Suppressor macrophage (primary cell): ENCODE results near the gene PARD6G.

Source experiments
- DNase-seq, 4 experiments: peaks; one replicate each; pipeline ENCODE4 v3.0.0-alpha.2; 2020 to 2022

PARD6G gene

GRCh38 chr18:80189531-80189865, 57.8 kb downstream of the PARD6G start:
- no peak for DNase-seq

DNA sequence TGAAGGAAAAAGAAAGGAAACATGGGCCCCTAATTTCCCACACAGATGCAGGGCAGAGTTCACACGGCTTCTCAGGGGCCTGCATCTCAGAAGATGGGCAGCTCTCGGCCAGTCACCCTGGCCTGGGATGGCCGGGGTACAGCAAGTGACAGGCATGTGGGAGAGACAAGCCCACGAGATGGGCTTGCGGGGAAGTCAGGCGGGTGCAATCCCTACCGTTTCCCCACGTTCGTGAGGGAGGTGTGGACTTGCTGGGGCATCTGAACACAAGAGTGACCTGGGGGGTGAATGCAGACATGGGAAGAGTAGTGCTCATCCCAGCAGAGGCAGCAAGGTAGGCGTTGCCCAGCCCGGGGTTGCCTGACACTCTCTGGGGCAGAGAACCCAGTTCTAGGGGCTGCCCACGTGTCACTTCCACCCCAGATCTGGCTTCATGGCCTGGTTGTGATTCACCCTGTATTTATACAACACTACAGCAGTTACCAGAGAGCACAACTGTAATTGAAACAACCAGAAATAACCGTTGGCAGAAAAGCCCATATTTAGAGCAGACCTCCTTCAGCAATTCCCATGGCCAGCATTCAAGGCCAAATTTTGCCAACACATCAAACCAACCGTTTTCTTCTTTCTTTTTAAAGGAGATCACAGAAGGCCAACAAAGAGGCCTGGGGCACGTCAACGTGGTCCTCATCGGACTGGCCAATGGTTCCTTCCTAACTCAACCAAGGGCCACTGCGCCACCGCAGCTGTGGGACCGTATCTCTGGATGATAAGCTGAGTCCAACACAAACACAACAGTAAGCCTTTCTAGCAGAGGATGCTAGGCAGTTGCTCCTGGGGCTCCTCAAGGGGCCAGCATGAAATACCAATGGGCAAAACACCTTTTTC, 58.4 kb downstream of the PARD6G start:
- no peak for DNase-seq

- no peak for DNase-seq
Observed at GRCh38 chr18:80187956-80188642, 59.2 kb downstream of the PARD6G start.

DNA sequence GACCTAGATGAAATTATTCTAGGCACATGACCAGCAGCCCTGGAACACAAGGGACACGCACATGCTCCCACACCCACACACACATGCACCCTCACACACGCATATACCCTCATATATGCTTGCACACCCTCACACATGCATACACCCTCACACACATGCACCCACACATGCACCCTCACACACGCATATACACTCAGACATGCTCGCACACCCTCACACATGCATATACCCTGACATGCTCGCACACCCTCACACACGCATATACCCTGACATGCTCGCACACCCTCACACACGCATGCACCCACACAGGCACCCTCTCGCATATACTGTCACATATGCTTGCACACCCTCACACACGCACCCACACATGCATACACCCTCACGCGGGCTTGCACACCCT, 61.8 kb downstream of the PARD6G start:
- DNase-seq, result no peak

DNA sequence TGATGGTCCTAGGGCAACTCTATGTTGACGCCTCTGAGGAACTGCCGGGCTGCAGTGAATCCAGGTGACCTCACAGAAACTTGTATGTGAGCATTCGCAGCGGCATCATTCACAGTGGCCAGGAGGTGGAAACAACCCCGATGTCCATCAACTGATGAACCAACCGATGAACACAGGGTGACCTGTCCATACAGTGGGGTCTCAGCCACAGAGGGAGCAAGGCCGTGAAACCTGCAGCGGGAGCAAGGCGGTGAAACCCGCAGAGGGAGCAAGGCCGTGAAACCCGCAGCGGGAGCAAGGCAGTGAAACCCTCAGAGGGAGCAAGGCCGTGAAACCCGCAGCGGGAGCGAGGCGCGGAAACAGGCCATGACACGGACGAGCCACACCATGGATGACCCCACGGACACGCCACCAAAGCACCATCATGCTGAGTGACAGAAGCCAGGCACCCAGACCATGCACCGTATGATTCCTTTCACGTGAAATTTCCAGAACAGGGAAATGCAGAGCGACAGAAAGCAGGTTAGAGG, 63.0 kb downstream of the PARD6G start:
- no peak for DNase-seq

GRCh38 chr18:80183273-80184050, 63.9 kb downstream of the PARD6G start:
- DNase-seq, result no peak

GRCh38 chr18:80182855-80183254, 64.5 kb downstream of the PARD6G start:
- DNase-seq, result no peak

DNA sequence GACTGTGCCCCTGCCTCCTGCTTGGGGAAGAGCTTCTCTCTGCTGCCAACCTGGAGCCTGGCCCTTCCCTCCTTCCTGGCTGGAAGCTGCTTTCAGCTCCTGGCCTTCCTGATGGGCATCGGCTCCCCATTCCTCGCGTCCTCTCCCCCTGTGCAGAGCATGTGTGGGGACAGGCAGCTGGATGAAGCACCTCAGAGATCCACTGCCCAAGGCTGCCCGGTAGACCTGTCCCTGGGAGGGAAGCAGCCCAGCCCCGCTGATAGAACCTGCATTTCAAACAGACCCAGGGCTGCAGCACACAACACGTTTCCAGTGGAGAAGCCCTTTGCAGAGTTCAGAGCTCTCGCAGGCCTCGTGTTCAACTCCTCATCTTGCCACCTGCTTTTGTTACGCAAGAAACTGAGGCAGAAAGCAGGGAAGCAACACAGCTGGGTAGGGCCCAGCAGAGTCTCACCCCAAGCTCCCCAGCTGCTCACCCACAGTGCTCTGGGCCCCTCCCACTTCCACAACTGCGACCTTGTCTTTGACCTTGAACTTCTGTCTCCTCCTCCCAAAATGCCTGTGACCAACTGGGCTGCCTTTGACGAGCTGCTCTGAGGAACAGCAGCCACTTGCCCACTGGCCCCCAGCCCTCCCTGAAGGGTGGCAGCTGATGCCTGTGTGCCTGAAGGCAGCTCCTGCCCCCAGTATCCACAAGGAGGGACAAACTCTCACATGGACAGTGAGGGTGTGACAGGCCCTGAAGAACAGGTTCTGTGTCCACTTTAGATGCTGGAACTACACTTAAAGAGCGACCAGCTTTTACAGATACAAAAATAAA, 65.5 kb downstream of the PARD6G start:
- no peak for DNase-seq

DNA sequence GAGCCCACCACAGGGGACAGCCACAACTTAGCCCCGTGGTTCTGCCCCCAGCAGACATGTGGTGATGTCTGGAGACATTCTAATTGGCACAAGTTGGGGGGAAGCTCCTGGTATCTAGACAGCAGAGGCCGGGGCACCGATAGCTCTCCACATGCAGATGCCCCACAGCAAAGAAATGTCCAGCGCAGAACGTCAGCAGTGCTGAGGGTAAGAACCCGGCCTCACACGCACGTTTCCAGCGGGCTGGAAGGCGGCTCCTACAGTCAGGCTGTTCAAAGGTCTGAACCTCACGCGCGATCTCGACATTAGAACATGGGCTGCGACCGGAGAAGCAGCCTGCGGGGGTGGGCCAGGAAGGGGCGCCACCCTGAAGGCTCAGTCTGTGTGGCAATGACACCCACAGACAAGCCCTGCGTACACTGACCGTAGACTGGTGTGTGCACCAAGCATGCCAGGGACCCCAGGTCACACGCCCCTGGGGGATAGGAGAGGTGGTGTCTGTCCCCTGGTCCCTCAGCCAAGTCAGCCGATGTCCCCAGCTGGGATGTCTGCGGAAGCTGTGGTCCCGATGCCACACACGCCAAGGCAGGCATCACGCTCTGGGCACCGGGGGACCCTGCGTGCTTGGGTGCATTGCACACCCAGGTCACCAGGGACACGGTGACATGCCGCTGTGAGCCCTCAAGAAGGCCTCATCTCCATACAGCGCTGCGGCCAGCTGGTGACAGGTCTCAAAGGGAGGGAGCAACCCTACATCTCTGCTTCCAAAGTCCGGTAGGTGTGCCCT, 66.3 kb downstream of the PARD6G start:
- no peak for DNase-seq

GRCh38 chr18:80179857-80180558, 67.3 kb downstream of the PARD6G start:
- DNase-seq, result no peak

GRCh38 chr18:80178935-80179818, 68.1 kb downstream of the PARD6G start:
- no peak for DNase-seq

- DNase-seq, result no peak
Observed at GRCh38 chr18:80177128-80177527, 70.2 kb downstream of the PARD6G start.

DNA sequence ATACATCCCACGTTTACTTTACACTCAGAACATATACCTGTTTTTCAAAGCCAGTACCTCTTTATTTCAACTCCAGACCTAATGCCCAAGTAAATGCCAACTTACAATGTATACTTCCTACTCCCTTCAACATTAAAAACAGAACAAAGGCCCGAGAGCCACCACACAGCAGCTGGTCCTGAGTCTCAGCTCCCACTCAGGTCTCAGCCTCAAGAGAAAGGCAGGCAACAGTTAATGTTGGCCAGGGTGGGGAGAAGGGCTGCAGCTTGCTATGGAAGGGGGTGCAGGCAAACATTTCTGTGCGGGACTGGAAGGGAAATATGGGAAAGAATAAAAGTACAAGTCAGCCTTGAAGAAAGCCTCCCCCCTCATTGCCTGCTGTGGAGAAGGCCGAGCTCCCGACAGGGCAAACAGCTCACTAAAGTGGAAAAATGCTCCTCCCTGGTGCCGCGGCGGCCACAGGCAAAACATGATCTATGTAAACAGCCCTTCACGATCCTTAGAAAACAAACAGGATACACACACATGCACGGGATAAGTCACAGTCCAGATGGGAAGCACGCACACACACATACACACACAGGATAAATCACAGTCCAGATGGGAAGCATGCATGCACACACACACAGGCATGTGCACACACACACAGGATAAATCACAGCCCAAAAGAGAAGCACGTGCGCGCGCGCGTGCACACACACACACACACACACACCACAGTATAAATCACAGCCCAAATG, 70.8 kb downstream of the PARD6G start:
- no peak for DNase-seq

GRCh38 chr18:80175451-80176204, 71.7 kb downstream of the PARD6G start:
- no peak for DNase-seq

DNA sequence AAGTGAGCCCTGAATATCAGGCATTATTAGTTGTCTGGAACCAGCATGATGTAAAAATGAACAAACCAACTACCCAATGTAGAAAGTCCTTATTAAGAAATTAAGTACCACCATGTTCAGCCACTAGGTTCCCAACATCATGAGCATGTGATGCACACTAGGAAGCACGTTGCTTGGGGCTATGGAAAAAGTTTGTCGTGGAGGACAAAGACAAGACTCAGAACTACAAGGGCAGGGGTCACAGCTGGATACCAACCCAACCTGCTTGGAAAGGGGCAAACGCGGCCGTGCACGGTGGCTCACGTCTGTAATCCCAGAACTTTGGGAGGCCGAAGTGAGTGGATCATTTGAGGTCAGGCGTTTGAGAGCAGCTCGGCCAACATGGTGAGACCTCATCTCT, 74.3 kb downstream of the PARD6G start:
- no peak for DNase-seq

- DNase-seq, result no peak
Observed at GRCh38 chr18:80172056-80172455, 75.3 kb downstream of the PARD6G start.

DNA sequence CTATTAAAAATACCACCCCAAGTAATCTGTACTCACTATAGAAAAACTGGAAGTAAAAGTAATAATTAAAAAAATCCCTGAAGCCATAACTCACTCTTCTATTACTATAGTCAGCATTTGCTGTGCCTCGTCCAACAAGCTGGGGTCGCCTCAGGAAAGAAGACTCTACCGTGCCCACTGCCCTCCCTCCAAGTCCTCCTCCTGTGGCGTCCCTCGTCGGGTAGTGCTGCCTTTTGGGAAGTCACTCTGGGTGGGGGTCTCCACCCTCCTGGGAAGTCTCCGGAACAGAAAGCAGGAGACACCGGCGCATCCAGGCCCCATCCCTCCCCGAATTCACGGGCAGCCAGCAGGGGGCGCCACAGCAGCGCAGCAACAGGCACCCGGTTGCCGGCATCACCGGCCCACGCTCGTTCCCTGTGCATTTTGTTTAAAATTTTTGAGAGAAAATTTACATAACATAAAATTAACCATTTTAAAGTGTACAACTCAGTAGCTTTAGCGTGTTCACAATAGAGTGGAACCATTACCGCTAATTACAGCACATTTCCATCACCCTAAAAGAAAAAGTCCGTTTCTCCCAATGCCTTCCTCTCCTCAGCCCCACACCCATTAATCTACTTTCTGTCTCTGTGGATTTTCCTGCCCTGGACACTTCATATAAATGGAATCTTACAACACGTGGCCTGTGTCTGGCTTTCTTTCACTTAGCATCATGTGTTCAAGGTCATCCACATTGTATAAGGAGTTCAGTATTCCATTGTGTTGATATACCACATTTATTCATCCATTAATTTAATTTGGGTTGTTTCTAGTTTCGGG, 76.1 kb downstream of the PARD6G start:
- peak; percentile 36 to 73 (median 54) for DNase-seq
